Left colon (tissue), 2 donors: ENCODE results near the gene KCNIP4. TPM values are rescaled to one million over a fixed set of nuclear protein-coding genes. Genes with fewer than 3 reads are reported as not detected.

ENCODE experiments used
- ATAC-seq: fragments of 200-7000 bp; cut with Tn5 transposase; one replicate; pipeline ENCODE4 v1.9.1; 2020; ENCODE audit warnings: mild to moderate bottlenecking, moderate library complexity
- DNase-seq, 2 donors: peaks; one replicate each; pipeline ENCODE4 v3.0.0-alpha.2; 2020
- intact Hi-C, 2 donors: fragments of 100-400 bp; cut with DNase I in 1 of 2; cut with micrococcal nuclease in 1 of 2; formaldehyde crosslinking; loops; one replicate each; pipeline versions ENCODE4 v1.11.2 to v1.14.0; 2022; cut with DNase I, micrococcal nuclease
- total RNA-seq, 2 donors: library from RNA; stranded (reverse); fragmentation: NEBNext Ultra II Directional; extraction: Animal tissue kit (Norgen Biotek cat#: 25700); gene quantifications; one replicate each; pipeline ENCODE4 v1.2.1, GENCODE V29; 2021
- donor health status: DM: no; HTN: no; CAD: no.
- donor health status: DM: yes; HTN: yes; CAD: no.

Gene KCNIP4
- total RNA-seq, 2 donors from 2014 or later, result 1.1 to 3.4 TPM

DNA sequence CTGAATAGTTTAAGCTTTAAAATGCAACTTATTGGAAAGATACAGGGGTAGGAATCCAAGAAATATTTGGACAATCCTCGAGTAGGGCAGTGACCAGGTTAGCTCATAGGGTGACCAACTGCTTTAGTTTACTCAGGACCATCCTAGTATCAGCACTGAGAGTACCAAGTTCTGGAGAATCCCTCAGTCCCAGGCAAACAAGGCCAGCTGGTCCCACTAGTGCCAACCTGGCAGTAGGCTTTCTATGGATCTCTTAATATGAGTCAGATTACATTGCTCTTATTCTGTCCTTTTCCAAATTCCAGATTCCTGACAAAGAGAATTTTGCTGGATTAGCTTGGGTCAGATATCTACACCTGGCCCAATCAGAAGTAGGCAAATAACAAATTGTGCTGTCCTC lies 493.7 kb downstream of the KCNIP4 start:
- no peak for DNase-seq
- intact Hi-C loops, result no loop called here

DNA sequence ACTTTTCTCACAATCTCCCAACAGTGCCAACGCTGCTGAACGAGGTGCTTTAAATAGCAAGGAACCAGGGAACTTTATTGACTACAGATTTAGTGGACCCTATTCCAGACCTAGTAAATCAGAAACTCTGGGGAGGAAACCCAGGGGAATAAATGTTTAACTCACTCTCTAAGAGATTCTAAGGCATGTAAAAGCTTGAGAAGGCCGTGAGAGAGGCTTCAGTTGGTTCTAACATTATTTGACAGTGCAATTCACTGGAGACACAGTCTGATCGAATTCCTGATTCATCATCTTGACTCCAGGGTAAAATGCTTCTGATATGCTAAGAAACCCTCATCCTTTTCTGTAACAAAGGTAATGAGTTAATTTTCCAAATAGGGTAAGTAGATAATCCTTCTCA lies 494.4 kb downstream of the KCNIP4 start:
- ATAC-seq (no peak), DNase-seq (no peak)
- intact Hi-C loops, result no loop called here

More for the DNA sequence above, 493.7 kb downstream of the KCNIP4 start:
- no peak for ATAC-seq

DNA sequence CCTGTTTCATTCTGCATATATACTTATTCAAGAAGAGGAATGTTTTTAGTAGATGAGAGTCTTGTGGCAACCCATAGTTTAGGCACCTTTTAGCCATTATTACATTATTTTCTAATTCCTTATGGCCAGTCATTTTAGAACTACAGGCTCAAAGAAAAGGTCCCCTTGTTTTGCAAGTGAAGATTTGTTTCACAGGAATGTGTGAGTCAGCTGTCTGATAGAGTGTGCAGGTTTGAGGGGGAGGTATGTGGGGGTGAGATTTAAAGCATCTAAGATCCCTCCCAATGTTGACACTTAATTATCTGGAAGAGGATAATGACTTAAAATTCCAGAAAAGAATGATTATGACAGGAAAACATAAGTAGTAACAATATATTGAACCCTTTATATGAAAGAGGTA lies 495.6 kb downstream of the KCNIP4 start:
- no peak for ATAC-seq
- no peak for DNase-seq
- intact Hi-C loops, result no loop called here

DNA sequence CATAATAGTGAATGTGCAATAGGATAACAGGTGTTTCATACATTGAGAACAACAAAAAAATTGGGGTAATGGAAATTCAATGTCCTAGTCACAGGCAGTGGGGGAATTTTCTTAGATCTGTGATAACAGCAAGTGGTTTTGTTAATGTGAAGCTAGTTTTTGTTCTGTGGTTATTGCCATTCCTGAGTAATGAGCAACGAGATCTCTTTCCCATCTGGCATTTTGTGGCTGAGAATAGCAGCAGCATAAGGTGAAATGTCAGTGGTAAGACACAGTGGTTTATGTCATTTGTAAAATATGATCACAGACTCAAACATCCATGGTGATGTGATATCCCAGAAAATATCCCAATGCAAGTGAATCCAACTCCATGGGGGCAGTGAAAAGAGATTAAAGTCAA lies 497.5 kb downstream of the KCNIP4 start:
- intact Hi-C loops, result no loop called here
- DNase-seq, result no peak
- ATAC-seq, result no peak

DNA sequence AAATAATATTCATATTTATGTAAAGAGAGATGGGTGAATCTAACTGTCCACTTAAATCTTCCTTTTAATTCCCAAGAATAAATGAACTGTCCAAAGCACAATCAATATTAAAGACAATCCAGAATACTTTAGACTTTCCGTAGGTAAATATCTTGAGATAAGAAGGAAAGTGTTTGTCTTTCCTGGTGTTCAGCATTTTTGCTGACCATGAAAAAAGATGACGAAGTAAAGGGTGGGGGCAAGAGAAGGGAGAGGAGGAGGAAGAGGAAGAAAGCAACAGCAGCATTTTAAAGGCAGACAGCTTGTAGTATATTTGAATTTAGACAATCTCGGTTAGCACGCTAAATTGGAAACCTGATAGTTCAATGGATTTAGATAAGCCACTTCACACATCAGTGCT lies 498.2 kb downstream of the KCNIP4 start:
- intact Hi-C loops, result no loop called here
- ATAC-seq, result no peak
- no peak for DNase-seq

DNA sequence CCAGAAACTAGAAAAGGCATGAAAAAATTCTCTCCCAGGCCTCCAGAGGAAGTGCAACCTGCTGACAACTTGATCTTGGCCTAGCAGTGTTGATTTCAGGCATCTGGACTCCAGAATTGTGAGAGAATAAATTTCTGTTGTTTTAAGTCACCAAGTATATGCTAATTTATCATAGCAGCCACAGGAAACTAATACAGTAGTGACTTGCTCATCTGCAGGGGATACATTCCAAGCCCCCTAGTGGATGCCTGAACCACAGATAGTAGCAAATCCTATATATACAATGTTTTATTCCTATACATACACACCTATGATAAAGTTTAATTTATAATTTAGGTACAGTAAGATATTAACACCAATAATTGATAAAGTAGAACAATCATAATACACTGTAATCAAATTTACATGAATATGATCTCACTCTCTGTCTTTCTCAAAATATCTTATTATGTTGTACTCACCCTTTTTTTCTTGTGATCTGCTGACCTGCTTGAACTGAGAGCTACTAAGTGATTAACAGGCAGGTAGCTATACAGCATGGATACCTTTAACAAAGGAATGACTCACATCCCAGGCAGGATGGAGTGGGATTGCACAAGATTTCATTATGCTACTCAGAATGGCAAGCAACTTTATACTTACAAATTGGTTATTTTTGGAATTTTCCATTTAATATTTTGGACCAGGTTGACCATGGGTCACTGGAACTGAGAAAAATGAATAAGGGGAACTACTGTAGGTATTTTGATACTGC lies 501.1 kb downstream of the KCNIP4 start:
- intact Hi-C loops, result no loop called here
- DNase-seq (no peak), ATAC-seq (no peak)

DNA sequence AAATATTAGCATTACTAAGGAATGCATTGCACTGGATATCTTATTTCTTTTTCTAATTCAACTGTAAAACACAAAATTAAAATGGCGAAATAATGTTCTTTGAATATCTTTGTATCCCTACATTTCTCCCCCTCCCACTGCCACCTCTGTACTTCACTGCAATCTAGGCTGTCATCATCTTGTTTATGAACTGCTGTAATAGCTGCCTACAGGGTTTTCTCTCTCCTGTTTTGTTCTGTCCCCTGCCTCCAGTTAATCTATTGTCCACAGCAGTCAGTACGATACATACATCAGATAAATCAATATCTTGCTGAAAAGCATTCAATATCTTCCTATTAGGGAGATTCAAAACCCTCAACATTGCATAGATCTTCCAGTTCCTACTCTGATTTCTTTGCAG lies 528.4 kb downstream of the KCNIP4 start:
- DNase-seq, result no peak
- ATAC-seq, result no peak
- intact Hi-C loops, result no loop called here

DNA sequence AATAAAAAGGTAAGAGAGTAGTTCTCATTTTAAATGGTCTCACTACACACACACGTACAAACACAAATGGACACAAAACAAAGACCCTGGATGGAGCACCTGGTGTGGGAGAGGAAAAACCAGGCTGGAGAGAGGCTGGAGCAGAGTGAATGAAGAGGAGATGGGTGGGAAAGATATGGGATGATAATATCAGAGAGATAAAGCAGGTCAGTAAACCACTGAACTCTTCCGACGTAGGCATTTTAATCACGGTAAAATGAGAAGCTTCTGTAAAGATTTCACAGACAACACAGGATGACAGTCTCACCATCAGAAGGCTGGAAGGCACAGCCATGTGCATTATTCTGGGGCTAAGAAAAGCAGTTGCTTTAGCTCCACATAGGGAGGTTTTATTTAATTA lies 532.8 kb downstream of the KCNIP4 start:
- intact Hi-C loops, result no loop called here
- DNase-seq, result no peak
- ATAC-seq, result no peak

DNA sequence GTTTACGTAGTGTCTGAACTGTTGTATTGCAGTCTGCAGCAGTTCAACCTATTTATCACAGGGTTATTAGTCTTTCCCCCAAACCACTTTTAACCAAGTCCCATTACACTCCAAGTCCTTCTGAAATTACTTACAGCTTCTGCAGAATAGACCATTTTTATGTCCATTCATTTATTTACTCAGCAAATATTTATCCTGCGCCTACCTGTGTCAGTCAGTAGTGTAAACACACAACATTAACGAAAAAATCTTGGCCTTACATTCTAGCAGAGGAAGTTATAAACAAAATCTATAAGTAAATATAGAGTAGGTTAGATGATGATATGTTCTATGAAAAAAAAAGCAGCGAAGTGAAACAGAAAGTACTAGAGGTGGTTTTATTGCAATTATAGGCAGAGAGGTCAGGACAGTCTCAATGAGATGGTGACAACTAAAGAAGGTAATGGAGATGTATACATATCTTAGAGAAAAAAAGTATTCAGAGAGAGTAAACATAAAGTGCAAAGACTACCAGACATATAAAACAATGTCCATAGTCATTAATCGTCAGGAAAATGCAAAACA lies 534.7 kb downstream of the KCNIP4 start:
- intact Hi-C loops, result no loop called here
- ATAC-seq, result peak; percentile 78
- no peak for DNase-seq

DNA sequence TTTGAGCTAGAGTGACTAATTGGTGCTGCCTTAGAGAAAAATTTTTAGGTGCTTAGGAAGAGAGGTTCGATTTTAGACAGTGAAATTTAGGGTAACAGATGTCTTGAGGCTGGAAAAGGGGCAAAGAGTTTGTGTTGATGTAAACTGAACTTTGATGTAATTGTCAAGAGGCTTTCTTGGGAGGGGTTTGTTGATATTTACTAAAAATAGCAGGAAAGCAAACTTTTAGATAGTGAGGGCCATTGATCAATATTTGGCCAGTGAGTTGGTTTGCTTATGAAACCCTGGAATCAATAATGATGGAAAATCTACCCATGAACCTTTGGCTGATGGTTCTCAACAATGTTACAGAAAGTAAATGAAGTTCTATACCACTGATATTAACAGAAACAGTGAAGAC lies 537.5 kb downstream of the KCNIP4 start:
- DNase-seq, result no peak
- no peak for ATAC-seq
- intact Hi-C loops, result no loop called here

DNA sequence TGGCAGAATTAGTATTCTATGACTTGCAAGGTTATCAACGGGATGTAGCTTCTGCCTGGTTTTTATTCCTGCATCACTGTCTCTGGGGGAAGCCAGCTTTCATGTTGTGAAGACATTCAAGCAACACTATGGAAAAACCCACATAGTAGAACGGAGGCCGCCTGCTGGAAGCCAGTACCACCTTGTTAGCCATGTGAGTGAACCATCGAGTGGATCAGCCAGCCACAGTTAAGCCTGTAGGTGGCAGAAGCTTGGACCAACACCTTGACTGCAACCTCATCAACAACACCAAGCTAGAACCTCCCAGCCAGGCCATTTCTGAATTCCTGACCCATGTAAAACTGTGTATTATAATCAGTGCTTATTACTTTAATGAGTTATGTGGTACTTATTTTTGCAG lies 538.2 kb downstream of the KCNIP4 start:
- ATAC-seq (no peak), DNase-seq (no peak)
- intact Hi-C loops, result no loop called here

DNA sequence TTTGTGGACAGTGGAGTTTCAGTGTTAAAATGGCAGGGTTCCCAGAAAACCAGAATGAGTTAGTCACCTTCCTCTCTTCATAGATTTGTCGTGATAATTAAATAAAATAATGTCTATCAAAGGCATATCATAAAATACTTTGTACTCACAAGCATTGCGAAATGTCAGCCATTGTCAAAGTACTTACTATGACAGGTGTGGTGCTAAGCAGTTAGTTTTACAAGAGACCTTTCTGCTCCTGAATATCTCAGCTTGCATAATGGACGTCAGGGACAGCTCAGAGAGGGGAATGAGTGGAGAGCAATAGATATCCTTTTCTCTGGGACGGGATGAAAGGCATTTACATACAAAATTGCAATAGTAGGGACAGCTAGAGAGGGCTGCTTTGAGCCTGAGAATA lies 560.9 kb downstream of the KCNIP4 start:
- no peak for DNase-seq
- intact Hi-C loops, result no loop called here
- peak; percentile 67 for ATAC-seq

DNA sequence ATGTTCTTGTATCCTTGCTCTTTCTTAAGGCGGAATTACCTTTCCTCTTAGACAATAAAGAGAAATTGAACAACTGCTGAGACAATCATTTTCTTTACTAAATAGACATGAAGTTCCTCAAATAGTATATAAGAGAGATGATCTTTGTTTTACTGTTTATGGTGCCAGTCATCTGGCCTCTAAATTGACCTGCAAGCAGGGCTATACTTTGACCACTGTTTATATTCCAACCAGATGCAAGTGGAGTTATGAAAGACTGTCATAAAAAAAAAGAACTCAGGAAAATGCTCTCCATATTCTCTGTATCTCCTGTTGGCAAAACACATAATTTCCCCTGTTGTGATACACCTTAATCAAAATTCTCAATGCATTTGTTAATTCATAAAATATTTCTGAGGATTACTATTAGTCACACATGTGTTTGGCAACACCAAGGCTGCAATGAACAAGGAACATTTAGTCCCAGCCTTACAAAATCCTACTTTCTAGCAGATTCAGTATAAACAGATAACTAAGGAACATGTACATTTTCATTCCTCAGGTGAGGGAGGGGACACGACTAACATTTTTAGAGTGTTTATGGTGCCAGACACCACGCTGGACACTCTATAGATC lies 562.3 kb downstream of the KCNIP4 start:
- intact Hi-C loops, result no loop called here
- DNase-seq (no peak), ATAC-seq (peak; percentile 56)

DNA sequence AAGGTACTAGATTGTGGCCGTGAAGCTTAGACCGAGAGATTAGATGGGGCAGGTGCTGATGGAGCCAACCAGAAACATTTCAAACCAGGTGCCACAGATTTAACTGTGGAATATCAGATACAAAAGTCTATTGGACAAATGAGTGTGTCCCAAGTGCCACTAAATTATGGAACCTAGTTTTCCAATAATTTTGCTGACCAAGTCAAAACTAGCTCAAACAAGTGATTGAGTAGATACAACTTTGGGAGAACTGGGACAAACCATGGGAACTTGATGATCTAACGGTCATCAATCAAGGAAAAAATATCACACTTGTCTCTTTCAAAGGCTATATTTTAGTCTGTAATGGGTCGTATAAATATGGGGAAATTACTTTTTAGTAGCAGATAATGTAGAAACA lies 562.9 kb downstream of the KCNIP4 start:
- intact Hi-C loops, result no loop called here
- DNase-seq, result no peak
- no peak for ATAC-seq

DNA sequence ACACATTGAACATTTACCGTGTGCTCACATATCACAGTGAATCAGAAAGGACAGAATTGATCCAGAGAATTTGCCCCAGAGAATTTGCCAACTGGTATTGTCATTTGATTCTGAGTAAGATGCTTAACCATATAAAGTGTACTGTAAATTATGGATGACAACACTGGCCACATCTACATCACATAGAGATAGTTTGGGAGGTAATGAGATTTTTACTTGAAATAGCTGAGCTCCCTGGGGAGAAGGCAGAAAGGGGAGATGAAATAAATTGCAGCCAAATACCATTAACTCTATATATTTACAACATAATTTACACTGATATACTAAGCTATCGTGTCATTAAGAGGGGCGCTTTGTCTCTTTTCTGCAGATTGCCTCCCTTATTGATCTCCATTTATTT lies 564.0 kb downstream of the KCNIP4 start:
- no peak for ATAC-seq
- intact Hi-C loops, result no loop called here

DNA sequence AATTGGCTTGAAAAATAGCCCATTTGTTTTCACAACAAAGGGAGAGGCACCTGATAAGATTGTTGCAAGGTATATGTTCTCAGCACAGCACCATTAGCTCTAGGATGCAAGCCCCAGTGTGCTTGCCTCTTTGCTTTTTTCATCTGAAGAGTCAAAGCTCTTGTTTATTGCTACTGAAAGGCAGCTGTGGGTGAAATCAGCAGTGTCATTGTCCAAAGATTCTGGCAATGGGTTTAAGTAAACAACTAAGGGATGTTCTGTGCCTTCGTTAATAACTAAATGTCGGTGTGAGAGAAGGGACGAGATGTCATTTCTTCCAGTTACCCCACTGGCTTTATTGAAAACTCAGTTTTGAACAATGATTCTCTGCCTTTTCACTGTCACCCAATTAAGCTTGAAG lies 567.7 kb downstream of the KCNIP4 start:
- DNase-seq (no peak), ATAC-seq (no peak)
- intact Hi-C loops, result no loop called here

More for the DNA sequence above, 564.0 kb downstream of the KCNIP4 start:
- DNase-seq, result no peak

DNA sequence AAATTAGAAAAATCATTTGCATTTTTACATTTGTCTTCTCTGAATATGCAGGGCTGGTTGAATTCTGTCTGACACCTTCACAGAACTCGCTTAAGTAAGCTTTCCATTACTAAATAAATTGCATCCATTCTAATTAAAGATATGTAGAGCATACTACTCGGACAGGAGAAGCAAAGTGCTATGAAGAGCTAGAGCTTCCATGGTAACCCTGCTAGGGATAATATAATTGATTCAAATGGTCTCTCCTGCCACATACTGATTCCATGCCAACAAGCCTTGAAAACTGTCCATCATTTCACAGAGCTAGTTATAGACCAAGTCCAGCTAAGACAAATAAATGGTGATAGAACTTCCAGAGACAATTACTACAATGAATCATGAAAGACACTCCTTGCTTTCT lies 571.5 kb downstream of the KCNIP4 start:
- DNase-seq (no peak), ATAC-seq (no peak)
- intact Hi-C loops, result no loop called here

DNA sequence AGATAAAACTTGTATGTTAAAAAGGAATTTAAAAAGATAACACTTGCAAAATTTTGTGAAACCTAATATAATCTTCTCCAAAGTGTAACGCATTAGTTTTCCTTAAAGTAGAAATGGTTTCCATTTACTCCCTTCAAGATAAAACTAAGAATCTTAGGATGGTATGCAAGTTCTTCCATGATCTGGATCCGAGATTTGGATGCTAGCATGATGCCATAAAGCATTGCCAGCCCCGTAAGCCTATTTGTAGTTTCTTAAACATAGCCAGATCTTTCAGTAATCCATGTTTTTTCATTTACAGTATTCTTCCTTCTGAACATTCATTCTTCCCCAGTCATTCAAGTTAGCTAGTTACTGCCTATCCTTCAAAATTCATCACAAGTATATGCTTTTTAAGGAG lies 572.4 kb downstream of the KCNIP4 start:
- DNase-seq (no peak), ATAC-seq (no peak)
- intact Hi-C loops, result no loop called here

DNA sequence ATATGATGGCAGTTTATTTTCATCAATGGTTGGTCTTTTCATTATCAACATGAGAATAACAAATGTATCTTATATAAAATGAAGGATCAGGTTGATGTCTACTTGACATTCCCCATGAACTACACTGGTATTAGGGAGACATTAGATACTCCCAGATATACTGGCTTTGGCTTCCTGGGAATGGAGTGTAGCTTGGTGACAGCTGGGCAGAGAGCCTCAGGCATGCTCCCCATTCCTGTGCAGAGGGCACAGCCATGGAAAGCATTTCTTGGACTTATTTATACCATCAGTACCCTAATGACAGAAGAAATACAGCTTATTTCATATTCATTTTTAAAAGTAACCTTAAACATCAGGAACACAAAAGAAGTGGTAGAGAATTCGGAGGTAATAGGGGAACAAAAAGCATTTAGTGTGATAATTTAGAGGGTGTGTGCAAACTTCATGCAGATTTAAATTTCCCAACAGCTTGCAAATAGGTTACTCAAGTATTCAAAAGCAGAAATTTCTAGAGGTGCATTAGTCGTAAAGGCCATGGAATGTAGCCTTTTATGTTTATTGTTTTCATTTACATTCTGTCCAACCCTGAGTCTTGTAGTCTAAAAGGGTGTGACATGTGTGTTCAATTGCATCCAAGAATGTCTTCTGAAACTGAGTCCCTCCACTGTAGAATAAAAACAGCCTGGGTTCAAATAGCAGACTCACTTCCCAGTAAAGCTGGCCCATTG lies 573.8 kb downstream of the KCNIP4 start:
- intact Hi-C loops, result no loop called here
- DNase-seq (no peak), ATAC-seq (no peak)

DNA sequence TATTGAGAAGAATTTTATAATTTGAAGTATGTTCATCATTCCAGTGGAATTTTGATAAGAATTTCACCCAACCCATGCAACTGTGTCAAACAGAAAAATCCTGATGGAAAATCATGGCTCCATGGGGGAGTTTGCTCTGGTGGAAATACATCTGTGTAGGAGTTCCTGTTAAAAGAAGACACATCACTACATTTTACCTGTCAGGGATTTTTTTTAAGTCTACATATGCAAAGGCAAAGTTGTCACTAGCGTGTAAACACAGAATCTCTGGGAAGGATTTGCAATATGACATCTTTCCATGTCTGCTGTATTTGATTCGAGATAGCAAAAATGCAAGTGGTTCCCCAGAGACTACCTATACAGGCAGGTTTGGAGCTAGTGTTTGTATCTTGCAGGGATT lies 581.0 kb downstream of the KCNIP4 start:
- intact Hi-C loops, result no loop called here
- ATAC-seq (no peak), DNase-seq (no peak)
